Measurements from ENCODE around the gene ABCA4.

ABCA4 gene

DNA sequence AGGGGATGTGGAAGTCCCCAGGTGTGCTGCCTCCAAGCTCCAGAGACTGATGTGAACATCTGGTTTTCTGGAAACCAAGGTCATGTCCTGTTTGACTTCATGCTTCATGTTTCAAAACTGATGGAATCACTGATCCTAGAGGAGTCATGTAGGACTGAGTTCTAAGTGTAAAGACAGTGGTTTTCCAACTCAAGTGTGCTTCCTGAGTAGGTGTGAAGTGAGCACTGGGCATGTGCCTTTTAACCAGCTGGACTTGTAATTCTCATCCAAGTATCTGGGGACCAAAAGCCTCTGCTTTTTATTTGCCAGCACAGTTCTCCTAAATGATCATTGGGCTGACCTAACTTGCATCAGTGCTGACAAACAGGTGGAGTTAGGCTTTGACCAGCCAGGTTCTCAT, 36.9 kb downstream of the ABCA4 start:
- no peak for DNase-seq (ENCODE audit: low read depth in 1 of 2, low spot score in 1 of 2)

DNA sequence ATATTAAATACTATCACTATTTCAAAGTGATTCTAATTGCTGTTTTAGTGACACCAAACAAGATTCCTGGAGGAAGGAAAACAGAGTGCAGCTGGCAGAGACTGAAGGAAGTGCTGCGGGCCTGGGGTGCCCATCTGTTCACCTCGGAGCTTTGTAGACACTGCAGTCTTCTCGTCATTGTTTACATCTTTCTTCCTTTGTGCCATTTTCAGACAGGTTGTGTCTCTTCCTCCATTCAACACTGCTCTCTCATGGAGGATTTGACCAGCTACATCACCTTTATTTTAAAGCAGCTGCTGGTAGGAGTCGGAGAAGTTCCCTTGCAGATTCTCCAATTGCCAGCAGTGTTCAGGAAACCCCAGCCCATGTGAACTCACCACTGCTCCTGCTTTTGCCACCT, 37.3 kb downstream of the ABCA4 start:
- DNase-seq (ENCODE audit: low read depth in 1 of 2, low spot score in 1 of 2) = no peak

DNA sequence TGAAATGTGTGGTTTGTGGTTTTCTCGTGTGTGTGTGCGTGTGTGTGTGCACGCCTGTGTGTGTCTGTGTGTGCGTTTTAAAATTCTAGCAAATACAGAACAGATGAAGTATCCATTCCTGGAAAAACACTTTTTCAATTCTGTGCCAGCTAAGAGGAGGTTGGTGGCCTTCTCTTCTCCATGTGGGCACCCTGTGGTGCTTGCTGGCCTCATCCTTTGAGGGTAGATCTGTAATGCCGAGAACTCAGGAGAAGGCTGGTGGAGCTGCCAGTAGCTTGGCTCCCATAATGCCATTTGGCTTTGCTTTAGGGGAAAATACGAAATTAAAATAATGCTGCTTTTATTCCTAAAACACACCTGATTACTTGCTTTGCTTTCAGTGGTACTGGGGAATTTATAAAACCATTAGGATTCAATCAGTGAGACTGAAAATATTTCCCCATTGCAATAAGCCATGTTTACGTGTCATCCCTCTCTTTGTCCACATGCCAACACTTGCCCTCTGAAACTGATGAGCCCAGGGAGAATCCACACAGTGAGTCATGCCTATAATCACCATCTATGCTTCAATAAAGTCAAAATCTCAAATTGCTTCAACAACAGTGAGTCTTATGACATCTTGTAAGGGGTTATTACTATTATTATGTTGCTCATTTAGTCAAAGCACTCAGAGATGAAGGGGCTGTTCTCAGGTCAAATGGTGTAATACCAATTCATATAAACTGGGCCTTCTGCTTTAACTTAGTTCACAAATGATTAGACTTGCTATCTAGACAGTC, 39.2 kb downstream of the ABCA4 start:
- no peak for DNase-seq (ENCODE audit: low read depth in 1 of 2, low spot score in 1 of 2)

DNA sequence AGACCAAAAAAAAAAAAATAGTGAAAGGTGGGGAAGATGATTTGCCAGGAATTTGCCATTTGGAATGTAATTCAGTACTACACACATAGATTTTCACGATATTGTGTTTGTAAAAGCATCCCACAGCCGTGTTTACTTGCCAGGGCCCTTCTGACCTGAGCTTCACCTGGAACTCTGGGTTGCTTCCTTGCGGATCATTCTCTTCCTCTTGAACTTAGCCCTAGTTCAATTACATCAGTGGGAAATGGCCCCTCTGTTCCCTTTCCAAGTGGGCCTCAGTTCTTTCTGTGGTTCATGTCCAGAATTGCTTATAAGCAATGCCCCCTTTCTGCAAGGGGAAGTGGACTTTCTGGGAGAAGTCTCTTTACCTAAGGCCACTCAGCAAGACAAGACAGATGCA, 41.0 kb downstream of the ABCA4 start:
- no peak for DNase-seq (ENCODE audit: low read depth in 1 of 2, low spot score in 1 of 2)

DNA sequence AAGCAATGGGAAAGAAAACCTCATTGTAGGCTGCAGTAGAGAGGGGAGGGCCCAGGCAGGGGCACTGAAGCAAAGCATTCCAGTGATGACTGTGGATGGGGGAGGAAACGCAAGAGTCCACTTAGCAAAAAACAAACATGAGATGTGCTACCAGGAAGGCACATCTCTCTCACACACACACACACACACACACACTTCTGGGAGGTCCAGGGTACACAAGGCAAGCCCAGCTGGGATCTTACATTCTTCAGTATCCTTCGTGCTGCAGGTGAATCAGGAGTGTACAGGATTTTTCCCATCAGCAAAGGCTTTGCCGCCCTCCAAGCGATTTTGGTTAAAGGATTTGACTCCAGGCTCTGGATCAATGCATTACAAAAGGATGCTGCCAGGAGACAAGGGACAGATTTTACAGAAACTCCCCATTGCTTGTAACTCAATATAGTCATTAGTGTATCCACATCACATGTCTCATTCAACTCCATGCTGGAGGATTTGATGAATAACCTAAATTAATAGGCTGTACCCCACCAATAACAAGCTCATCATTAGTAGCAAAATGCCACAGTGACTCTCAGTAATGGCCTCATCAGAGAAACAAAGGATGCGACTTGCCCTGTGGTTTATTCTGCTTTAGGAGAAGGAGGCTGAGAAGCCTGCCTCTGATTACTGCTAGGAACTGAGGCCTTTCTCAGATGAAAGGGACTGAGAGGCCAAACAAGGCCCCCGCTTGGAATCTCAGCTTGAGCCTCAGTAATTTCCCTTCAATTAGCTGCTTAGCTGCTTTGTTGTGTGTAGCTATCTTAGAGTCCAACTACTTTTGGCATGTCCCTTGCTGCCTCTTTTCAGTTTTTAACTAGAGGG, 41.6 kb downstream of the ABCA4 start:
- DNase-seq (ENCODE audit: low read depth in 1 of 2, low spot score in 1 of 2) = no peak

DNA sequence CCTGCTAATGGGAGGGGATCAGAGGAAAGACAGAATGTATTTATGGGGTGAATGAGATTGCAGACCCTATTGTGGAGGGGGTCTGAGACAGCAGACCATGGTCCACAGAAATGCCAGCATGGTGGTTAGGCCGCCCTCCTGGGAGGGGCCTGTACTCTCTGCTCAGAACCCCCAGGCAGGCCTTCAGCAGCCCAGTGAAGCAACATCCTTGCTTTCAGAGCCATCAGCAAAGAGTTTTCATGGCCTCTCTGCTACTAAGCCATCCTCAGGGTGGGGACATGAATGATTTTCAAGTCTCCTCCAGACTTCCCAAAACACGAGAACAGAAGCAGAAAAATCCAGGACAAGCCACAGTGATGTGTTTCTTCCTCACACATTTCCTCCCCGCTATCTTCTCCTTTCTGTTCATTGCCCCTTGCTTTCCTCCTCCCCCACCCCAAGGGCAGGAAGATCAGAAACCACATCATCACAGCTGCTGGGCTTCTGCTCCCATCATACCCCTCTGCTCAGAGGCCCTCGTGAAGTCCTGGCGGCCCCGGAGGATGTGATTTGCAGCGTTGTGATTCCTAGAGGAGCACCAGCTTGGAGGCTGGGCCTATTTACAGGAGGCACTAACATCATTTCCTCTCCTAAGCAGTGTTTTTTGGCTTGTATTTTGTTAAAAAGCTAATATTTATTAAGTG, 48.0 kb downstream of the ABCA4 start:
- DNase-seq (ENCODE audit: low read depth in 1 of 2, low spot score in 1 of 2) = no peak

DNA sequence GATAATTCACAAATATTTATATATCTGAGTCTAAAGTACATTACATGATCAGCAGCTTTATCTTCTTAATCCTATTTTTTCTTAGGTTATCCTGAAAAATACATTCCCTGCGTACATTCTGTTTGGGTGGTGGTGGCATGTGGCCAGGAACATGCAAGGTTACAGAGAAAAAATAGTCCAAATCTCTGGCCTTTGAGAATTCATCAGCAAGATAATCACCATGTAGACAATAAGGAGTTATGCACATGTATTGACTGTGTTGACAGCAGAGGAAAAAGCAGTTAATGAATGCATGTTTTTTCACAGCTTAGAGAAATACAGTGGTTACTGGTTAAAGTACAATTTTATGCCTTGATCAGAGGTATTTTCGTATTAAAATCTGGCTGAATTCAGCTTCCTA, 49.0 kb downstream of the ABCA4 start:
- DNase-seq (ENCODE audit: low read depth in 1 of 2, low spot score in 1 of 2) = no peak

DNA sequence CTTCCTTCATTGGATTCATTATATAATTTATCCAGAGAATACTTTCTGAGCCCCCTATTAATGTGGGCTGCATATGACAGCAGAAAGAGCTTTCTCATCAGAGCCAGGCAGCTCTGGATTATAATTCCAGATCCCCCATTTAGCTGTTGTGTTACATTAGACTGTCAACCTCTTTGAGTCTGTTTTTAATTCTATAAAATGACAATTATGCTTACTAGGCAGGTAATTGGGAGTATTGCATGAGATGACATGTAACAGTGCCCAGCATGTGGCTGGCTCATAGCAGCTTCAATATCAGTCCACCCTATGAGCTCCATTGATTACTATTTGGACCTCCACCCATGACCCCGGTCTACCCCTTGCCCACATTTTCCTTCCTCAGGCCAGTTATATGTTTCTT, 49.6 kb downstream of the ABCA4 start:
- DNase-seq (ENCODE audit: low read depth in 1 of 2, low spot score in 1 of 2) = no peak

DNA sequence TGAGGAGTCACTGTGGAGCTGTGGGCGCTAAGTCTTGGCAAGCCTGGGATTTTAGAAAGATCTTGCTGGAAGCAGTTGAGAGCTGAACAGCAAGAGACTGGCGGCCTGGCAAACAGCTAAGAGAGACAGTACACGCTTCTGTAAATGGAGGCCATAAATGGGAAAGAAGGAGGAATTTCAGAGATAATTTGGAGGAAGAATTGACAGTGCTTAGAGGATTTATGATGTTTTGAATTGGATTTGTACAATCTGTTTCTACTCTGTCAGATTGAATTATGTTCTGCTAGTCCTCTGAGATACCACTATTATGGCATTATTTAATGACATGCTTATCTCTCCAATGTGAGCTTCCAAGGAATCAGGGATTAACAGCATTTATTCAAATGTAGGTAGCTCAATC, 50.1 kb downstream of the ABCA4 start:
- DNase-seq (ENCODE audit: low read depth in 1 of 2, low spot score in 1 of 2) = no peak

DNA sequence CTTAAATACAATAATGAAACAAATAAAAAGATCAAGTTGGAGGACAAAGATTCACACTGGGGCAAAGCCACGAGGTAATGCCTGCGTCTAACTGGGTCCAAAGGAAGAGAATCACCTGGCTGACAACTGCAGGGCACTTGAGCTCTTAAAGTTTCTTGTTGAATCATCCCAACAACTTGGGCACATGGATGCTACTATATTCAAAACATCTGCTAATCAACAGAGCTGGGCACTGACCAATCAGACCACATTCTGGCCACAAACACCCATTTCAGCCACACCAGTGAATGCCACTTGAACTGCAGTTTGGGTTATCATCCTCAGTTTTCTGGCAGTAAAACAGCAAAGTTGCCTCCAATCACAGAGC, 51.0 kb downstream of the ABCA4 start:
- no peak for DNase-seq (ENCODE audit: low read depth in 1 of 2, low spot score in 1 of 2)

DNA sequence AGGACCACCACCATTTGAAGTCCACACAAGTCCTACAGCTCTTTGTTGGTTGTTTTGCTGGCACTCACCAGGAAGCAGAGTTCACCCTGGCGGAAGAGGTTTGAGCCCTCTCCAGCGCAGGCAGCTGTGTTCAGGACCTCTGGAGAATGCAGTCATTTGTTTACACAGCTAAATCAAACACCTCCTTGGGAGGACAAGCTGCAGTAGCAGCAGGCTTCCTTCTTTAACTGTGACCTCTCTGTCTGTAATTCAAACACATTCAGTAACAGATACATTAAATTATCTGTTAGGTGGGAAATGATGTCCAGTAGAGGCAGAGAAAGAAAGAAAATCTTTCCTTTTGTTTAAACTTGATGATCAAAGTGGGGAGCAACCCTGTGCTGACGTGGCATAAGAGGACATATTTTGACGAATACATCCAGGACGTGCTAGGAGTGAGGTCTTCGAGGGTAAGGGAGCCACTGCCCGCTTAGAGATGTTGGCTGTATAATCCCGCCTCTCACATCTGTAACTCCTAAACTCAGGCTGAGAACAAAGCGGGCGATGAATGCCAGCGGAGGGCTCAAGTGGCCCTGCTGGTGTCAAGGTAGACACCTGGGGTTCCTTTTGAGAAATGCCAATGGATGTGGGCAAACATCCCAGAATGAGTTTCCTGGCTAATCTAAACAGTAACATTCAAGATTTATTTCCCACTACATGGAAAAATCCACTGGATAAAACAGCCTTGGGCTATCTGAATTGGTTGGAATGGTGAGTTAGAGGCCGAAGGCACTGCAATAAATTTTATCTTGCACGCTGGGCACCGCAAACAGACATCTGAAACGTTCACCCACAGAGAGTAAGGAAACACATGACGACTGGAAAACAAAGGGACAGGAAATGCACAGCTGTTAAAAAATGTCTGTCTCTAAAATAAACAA, 51.7 kb downstream of the ABCA4 start:
- no peak for DNase-seq (ENCODE audit: low read depth in 1 of 2, low spot score in 1 of 2)

DNA sequence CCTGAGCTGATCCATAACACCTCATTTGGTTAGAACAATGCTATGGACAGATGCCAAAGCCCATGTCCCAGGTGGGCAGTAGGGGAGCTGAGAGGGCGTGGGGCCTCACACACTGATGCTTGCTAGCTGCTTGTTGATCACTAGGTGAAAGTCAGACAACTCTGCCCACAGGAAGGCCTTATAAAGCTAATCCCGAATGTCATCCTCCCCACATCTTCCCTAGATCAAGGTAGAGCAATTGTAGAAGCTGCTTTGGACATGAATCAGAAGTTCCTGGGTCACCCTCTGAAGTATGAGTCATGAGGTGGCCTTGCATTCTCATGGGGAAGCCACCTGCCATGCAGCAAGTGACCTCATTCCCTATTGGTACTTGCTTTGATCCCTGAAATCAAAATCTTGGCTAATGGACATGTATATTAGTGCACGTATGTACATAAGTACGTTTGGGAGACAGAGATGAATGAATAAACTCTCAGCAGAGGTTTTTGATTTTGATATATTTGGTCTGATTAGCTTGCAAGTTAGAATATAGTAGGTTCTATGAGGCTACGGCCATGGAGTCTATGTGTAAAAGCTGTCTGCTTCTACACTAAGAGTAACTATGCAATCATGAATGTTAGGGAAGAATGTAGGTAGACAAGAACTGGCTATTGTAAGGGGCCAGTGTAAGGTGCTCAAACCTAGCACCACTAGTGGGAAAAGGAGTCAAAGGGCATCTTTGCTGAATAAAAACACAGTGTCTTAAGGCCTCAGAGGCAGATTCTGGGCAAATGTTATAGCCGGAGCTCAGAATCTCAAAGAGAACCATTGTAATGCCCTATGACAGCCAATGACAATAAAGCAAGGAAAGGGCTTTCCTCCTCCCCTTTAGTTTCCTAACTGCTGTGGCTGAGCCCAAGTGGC, 52.6 kb downstream of the ABCA4 start:
- DNase-seq (ENCODE audit: low read depth in 1 of 2, low spot score in 1 of 2) = no peak

DNA sequence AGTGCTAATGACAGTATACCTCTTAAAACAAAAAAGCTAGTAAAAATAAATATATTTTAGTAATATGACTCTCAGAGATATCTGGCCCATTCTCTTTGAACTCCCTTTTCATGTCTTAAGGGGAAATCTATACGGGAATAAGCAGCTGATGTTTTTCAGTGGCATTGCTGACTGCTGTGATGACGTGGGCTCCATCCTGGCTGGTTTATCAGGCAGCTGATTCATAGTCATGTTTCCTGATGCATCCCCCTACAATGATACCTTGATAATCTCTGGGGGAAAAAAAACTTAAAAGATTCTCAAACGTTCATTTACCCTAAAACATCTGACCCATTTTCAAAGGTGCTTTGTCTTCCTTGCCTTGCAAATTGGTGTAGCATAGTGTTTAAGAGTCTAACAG, 53.8 kb downstream of the ABCA4 start:
- no peak for DNase-seq (ENCODE audit: low read depth in 1 of 2, low spot score in 1 of 2)

DNA sequence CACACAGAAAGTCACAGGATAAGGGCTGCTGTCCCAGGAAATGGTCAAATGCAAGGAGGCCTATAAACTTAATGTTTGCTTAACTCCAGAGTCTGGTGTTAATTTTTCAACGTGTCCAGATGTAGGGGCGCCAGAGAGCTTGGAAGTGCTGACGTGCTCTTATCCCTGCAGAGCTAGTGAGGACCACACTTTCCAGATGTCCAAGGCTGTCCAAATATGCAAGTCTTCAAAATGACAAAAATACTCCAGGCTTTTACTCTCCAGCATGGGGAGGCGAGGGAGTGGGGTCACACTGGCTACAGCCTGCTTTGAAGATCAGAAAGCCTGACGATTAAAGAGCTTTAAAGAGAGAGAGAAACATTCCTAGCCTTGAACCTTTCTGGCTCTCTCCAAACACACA, 57.6 kb downstream of the ABCA4 start:
- DNase-seq (ENCODE audit: low read depth in 1 of 2, low spot score in 1 of 2) = no peak

DNA sequence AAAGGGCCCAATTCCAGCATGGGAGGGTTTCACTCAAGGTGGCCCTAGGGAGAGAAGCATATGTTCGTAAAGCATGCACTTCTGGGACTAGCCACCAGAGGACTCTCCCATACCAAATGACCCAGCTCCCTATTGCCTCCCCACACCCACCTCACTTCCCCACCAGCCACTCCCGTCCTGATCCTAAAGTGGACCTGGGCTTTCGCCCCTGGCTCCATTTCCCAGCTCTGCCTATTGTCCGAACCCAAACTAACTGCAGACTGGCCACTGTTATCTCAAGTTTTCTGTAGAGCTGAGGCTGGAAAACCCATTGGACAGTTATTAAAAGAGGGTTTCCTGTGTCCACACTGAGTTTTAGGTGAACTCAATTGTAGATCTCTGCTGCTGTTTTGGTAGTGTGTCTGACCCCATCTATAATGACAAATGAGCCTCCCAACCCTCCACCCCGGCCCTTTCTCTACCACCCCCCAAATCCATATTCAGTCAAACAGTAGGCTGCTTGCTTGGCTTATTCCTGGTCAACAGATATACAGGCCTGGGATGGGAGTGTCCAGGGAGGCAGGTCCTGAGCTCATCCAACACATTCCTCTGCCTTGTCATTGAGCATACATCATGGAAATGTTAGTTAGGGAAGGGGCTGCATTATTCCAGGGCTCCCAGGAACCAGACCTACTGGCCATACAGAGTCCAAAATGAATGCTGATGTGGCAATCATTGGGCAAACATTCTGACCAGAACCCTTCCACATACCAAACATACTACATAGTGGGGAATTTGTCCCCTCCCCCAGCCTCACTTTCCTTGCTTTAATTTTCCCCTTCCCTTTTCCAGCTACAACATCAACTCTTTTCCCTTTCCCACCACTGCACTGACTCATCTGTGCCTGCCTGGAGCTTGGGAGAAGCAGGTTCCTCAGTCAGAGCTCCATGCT, 59.2 kb downstream of the ABCA4 start:
- no peak for DNase-seq (ENCODE audit: low read depth in 1 of 2, low spot score in 1 of 2)

DNA sequence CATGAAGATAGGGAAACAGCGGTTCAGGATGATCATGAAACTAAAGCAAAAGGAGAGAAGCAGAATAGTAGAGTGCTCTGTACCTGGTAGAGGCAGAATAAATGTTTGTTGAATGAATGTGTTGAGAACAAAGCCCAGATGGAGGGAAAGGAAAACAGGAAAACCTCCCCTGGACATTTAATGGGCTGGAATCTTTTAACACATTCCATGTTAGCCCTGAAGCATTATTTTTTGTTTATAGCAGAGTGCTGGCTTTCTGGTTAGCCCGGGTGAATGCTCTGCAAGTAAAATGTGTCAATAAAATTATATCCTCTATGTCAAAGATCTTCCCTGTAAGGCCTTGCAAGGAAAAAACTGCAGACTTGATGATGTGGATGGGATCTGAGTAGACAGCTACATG, 60.2 kb downstream of the ABCA4 start:
- no peak for DNase-seq (ENCODE audit: low read depth in 1 of 2, low spot score in 1 of 2)

DNA sequence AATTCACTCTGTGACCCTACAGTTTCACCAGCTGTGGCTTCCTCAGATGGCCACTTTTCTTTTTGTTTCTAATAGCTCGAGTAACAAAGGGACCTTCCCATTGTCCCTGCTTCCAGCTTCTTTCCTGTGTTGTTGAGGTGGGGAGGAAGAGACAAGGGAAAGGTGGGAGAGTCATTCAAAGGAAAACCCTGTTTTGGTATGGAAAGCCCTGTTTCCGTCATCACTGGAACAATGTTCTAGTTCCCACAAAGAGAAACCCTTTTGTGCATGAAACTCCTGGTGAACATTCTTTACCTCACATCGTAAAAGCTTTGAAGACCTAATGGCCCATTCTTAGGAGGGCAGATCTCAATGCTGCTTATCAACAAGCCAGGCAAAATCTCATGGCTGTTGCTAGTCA, 62.2 kb downstream of the ABCA4 start:
- no peak for DNase-seq (ENCODE audit: low read depth in 1 of 2, low spot score in 1 of 2)

DNA sequence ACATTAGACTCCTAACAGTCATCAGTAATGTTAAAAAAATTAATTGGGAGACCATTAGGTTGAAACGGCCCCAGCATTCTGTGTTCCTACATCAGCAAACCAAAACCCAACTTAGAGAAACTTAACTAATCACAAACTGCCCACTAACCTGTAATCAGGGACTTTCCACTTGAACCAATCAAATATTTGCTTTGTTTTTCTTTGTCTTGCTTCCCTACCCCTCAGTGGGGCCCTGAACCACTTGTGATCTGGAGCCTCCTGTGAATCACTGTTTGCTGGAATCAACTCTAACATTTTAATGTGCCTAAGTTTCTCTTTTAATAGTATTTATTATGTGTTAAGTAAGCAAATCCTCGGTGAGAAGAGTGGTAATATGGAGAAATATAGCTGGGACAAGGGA, 64.0 kb downstream of the ABCA4 start:
- DNase-seq (ENCODE audit: low read depth in 1 of 2, low spot score in 1 of 2) = no peak

DNA sequence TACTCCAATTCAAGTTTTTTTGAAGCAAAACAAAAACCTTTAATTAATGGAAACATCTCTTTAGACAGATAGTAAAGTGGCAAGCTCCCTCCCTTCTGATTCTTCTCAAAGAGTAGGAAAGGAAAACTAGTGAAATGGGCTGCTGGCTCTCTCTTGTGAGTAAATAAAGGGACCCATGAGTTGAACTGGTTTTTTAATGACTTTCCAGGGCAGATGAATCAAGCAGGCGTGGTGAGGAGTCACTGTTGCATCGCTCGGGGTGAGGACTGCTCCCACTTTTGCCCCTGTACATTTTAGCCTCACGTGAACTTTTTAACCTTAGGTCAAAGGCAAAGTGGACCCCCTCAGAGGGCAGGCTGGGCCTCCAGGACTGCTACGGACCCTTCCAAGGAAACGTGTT, 64.8 kb downstream of the ABCA4 start:
- DNase-seq (ENCODE audit: low read depth in 1 of 2, low spot score in 1 of 2) = no peak

Measured in stimulated activated CD4-positive, alpha-beta T cell treated with anti-CD3 and anti-CD28 coated beads, Interleukin-15, amount 100 ng/mL, for 1 hour (primary cell).